SK-N-SH treated with all-trans-retinoic acid at 6 μM for 48 hours (cell line): Measurements from ENCODE around the gene ZBTB26.

Source experiments
- ARNTL ChIP-seq: fragments of 450-650 bp; formaldehyde crosslinking; IDR thresholded peaks from 2 replicates; pipeline ENCODE4 v1.5.0; 2020; ENCODE audit warnings: low read depth, mild to moderate bottlenecking, moderate library complexity, borderline replicate concordance
- OSR1 ChIP-seq: fragments of 250-450 bp; sonication (Bioruptor Pico); IDR thresholded peaks from 2 replicates; pipeline ENCODE4 v1.8.0; 2022; ENCODE audit warnings: moderate library complexity, mild to moderate bottlenecking, inconsistent platforms
- RARB ChIP-seq: fragments of 250-450 bp; sonication (Bioruptor Pico); IDR thresholded peaks from 2 replicates; pipeline ENCODE4 v1.8.0; 2021; ENCODE audit warnings: mild to moderate bottlenecking, moderate library complexity
- SNAI2 ChIP-seq: fragments of 250-450 bp; sonication (Bioruptor Pico); IDR thresholded peaks from 2 replicates; pipeline ENCODE4 v1.5.0; 2020; ENCODE audit warnings: mild to moderate bottlenecking, moderate library complexity
- TOX ChIP-seq: fragments of 250-450 bp; sonication (Bioruptor Pico); IDR thresholded peaks from 2 replicates; pipeline ENCODE4 v1.8.0; 2021; ENCODE audit warnings: mild to moderate bottlenecking, moderate library complexity, borderline replicate concordance
- TF ChIP-seq, protein P1 (sequence below): fragments of 250-450 bp; sonication (Bioruptor Pico); IDR thresholded peaks from 2 replicates; pipeline ENCODE4 v1.8.0; 2020; ENCODE audit warnings: mild to moderate bottlenecking, moderate library complexity, borderline replicate concordance

DNA sequence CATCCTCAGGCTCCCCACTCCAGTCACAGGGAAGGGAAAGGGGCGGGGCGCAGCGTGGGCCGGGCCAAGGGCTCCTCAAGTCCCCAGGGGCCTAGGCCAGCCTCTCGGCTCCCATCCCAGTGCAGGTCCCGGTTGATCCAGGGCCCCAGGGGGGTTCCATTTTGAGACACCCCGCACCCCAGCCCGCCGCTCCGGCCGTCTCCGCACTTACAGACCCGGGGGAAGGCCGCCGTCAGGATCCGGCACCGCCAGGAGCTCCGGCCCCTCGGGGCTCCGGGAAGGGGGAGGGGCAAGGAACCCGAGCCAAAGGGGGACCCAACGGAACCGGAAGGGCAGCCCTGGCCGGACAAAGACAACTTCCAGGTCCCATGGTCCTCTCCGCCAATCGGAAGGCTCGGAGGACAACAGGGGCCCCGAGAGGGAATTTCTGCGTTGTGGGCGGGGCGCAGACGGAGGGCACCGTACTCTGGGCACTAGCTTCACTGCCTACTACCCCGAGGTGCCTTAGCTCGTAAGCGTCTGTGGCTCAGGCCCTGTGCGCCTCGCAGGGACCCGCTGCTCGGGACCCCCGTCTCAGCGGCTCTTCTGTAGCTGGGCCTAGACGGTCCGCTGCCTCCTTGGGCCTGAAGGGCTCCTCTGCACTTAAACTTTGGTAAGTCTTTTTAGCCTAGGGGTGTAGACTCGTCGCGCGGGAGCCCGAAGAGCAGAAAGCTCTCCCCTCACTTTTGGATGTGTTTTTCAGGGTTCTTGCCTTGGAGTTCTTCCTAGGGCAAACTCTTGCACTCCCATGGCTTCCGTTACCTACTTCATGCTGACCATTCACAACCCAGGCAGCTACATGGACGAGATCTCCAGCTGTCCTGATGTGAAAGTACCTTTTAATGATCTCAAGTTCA is at the start of gene ZBTB26:
- TF ChIP-seq ARNTL (CRISPR knock-in tag) (no peak), TOX (CRISPR knock-in tag) (no peak), RARB (CRISPR knock-in tag) (no peak), SNAI2 (CRISPR knock-in tag) (no peak), OSR1 (no peak)
- TF ChIP-seq, protein P1, sequence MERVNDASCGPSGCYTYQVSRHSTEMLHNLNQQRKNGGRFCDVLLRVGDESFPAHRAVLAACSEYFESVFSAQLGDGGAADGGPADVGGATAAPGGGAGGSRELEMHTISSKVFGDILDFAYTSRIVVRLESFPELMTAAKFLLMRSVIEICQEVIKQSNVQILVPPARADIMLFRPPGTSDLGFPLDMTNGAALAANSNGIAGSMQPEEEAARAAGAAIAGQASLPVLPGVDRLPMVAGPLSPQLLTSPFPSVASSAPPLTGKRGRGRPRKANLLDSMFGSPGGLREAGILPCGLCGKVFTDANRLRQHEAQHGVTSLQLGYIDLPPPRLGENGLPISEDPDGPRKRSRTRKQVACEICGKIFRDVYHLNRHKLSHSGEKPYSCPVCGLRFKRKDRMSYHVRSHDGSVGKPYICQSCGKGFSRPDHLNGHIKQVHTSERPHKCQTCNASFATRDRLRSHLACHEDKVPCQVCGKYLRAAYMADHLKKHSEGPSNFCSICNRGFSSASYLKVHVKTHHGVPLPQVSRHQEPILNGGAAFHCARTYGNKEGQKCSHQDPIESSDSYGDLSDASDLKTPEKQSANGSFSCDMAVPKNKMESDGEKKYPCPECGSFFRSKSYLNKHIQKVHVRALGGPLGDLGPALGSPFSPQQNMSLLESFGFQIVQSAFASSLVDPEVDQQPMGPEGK, result no peak
